Suprapubic skin (tissue), 4 donors: ENCODE measurements around the gene MRPL4. TPM values are rescaled to one million over a fixed set of nuclear protein-coding genes. Genes with fewer than 3 reads are reported as not detected.

Source experiments
- DNase-seq, 2 donors: peaks; one replicate each; pipeline ENCODE4 v3.0.0-alpha.2; 2019; ENCODE audit warnings: low spot score in 2 of 2
- H3K27ac ChIP-seq: fragments of 200-600 bp; sonication (generic); one replicate; pipeline ENCODE4 v1.5.1; 2019
- H3K27me3 ChIP-seq: fragments of 200-600 bp; sonication (generic); one replicate; pipeline ENCODE4 v1.5.1; 2019
- H3K36me3 ChIP-seq: fragments of 200-600 bp; sonication (generic); one replicate; pipeline ENCODE4 v1.5.1; 2019
- H3K4me1 ChIP-seq: fragments of 200-600 bp; sonication (generic); one replicate; pipeline ENCODE4 v1.5.1; 2019
- H3K4me3 ChIP-seq: fragments of 200-600 bp; sonication (generic); one replicate; pipeline ENCODE4 v1.5.1; 2019; ENCODE audit warnings: mild to moderate bottlenecking
- H3K9me3 ChIP-seq: fragments of 200-600 bp; sonication (generic); one replicate; pipeline ENCODE4 v1.5.1; 2019
- CTCF ChIP-seq, 2 donors: fragments of 200-600 bp in 1 of 2; fragments of 450-650 bp in 1 of 2; sonication (generic) in 1 of 2; IDR thresholded peaks; one replicate each; pipeline ENCODE4 v1.5.1; 2016 to 2019; ENCODE audit warnings: antibody characterized with exemption in 2 of 2, mild to moderate bottlenecking in 1 of 2, moderate library complexity in 1 of 2
- EP300 ChIP-seq: sonication (generic); formaldehyde crosslinking; IDR thresholded peaks from one replicate; pipeline ENCODE4 v1.6.1; 2017; ENCODE audit warnings: antibody characterized with exemption
- POLR2A ChIP-seq, 2 donors: fragments of 450-650 bp; IDR thresholded peaks; one replicate each; pipeline ENCODE4 v1.6.1; 2017; ENCODE audit warnings: antibody characterized with exemption in 2 of 2, mild to moderate bottlenecking in 2 of 2, moderate library complexity in 2 of 2
- POLR2AphosphoS5 ChIP-seq, 3 donors: sonication (generic); formaldehyde crosslinking; IDR thresholded peaks; one replicate each; pipeline ENCODE4 v1.6.1; 2017; ENCODE audit warnings: antibody characterized with exemption in 3 of 3
- WGBS: methylation state at CpG from one replicate; pipeline ENCODE4 v1.1.5; 2018; 5-methylcytosine and 5-hydroxymethylcytosine counted together
- total RNA-seq, 4 donors: library from RNA; depleted of rRNA; stranded (reverse); fragments of >200 nt; gene quantifications; one replicate each; pipeline ENCODE4 v1.1.0, GENCODE V29; 2016

MRPL4 gene
- total RNA-seq, 4 donors from 2014 or later, result 53.3 to 108 (median 77.3) TPM

GRCh38 chr19:10295847-10296591 lies 44.0 kb downstream of the MRPL4 start:
- WGBS, result 14% methylated on average over 33 of the region's 58 CpGs
- no peak overlapping the region for H3K27ac ChIP-seq
- peak overlapping the region; percentile 39 for H3K4me3 ChIP-seq
- H3K9me3 ChIP-seq, result no peaks in the 10 kb centered on the region
- TF ChIP-seq POLR2A (IDR thresholded peaks at IDR 0.05), result no peak
- no peak for TF ChIP-seq POLR2AphosphoS5 (IDR thresholded peaks at IDR 0.05)
- TF ChIP-seq CTCF (IDR thresholded peaks at IDR 0.05), result no peak
- TF ChIP-seq EP300, result no peak
- no peaks in the 10 kb centered on the region for H3K36me3 ChIP-seq
- peaks cover 44% of the 10 kb centered on the region for H3K4me1 ChIP-seq
- peaks cover 70% of the 10 kb centered on the region for H3K27me3 ChIP-seq
- no peak for DNase-seq

GRCh38 chr19:10299545-10300458 lies 47.8 kb downstream of the MRPL4 start:
- TF ChIP-seq EP300 (no peak), POLR2A (IDR thresholded peaks at IDR 0.05) (no peak), CTCF (IDR thresholded peaks at IDR 0.05) (no peak), POLR2AphosphoS5 (IDR thresholded peaks at IDR 0.05) (no peak)
- WGBS, result 53% methylated on average over 14 of the region's 14 CpGs
- Histone ChIP-seq H3K4me1 (peaks cover 15% of the 10 kb centered on the region), H3K36me3 (no peaks in the 10 kb centered on the region), H3K4me3 (no peak overlapping the region), H3K27ac (no peak overlapping the region), H3K9me3 (no peaks in the 10 kb centered on the region), H3K27me3 (peaks cover 33% of the 10 kb centered on the region)
- no peak for DNase-seq

- Histone ChIP-seq H3K27ac (no peak overlapping the region), H3K9me3 (no peaks in the 10 kb centered on the region), H3K36me3 (peaks cover 5% of the 10 kb centered on the region), H3K4me3 (no peak overlapping the region), H3K27me3 (no peaks in the 10 kb centered on the region), H3K4me1 (no peaks in the 10 kb centered on the region)
- no peak for DNase-seq
- TF ChIP-seq POLR2A (IDR thresholded peaks at IDR 0.05) (no peak), POLR2AphosphoS5 (IDR thresholded peaks at IDR 0.05) (no peak), EP300 (no peak), CTCF (IDR thresholded peaks at IDR 0.05) (no peak)
- 82% methylated on average over 15 of the region's 17 CpGs for WGBS
Observed at GRCh38 chr19:10305139-10305806, 53.3 kb downstream of the MRPL4 start.

- no peaks in the 10 kb centered on the region for H3K27me3 ChIP-seq
- no peak overlapping the region for H3K27ac ChIP-seq
- no peaks in the 10 kb centered on the region for H3K4me1 ChIP-seq
- DNase-seq, result no peak
- no peaks in the 10 kb centered on the region for H3K9me3 ChIP-seq
- peaks cover 10% of the 10 kb centered on the region for H3K36me3 ChIP-seq
- TF ChIP-seq POLR2A (IDR thresholded peaks at IDR 0.05) (no peak), POLR2AphosphoS5 (IDR thresholded peaks at IDR 0.05) (no peak), CTCF (IDR thresholded peaks at IDR 0.05) (no peak), EP300 (no peak)
- H3K4me3 ChIP-seq, result no peak overlapping the region
- WGBS, result 89% methylated on average over 5 of the region's 5 CpGs
Observed at GRCh38 chr19:10306327-10306726, 54.3 kb downstream of the MRPL4 start.
